HCEC 1CT (cell line): ENCODE measurements around the gene CACYBP.
"Not testable (repeated sequence)": the region's sequence is repeated elsewhere in the genome, so short reads cannot be mapped to it uniquely, and the experiment has no call there.

Experiments
- DNase-seq: peaks from one replicate; pipeline ENCODE4 v3.0.0-alpha.2; 2017

CACYBP gene

DNA sequence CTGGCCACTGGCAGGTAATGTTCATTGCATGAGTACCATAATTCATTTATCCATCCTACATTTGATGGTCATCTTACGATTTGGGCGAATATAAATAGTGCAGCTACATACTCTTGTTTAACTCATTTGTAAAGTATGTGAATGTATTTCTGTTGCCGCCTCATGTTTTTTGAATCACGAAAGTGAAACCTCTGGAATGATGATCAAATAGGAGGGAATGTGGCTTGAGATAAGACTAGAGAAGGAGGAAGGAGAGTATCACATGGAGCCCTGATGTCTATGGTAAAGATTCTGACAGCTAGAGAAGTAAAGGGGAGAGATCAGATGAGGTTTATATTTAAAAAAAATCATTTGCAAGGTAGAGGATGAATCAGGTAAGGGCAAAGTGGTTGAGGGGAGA is 15.5 kb downstream of the CACYBP start:
- DNase-seq: peak; percentile 80

DNA sequence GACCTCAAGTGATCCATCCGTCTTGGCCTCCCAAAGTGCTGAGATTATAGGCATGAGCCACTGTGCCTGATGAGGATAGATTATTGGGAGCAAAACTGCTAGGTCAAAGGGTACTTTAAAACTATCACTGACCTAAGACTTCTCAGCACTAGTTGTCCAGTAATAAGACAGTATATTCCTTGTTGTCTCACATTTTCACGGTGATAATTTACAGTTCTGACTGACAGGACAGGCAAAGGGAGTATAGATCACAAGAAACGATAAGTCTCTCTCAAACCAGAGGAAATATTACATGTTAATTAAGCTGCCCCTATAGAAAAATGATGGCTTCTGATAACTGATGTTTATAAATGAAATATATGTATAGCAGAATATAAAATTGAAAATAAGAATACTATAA is 19.8 kb downstream of the CACYBP start:
- no peak for DNase-seq

DNA sequence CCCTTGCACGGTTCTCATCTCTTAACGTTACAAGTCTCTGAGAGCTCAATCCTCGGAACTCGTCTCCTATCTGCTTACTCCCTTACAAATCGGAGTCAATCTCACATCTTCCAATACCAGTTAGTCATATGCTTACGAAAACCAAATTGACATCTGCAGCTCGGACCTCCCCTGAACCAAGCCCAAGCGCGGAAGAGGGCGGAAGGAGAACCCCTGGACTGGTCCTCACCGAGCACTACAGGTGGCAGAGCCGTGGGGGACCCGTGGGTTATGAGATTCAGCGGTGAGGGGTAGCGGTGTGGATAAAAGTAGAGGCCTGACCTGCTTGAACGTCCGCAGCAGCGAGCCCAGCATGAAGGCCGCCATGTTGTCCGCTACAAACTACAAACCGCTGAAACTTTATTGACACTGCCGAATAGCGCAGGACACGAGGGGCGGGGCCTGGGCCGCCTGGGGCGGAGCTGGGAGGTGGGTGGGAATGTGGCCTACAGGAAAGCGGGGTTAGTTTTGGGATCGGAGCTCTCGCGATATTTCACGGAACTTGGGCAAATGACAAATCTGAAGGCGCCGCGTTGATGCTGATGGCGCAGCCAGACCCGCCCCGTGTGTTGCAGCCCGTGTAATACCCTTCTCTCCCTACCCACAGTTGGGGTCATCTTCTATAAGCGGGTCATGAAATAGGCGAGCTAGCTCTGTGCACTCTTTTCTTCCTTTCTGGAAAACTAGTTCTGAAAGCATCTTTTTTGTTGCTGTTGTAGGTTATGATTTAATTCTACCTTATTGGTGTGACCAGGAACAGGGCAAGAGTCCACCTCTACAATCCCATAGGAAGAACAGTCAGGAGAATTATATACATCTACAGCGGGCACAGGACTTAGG is 23.5 kb downstream of the CACYBP start, which contains the start of gene MRPS14:
TSS of gene MRPS14 (minus strand) at position 383 of the 879 bp plus-strand sequence. CDS start at position 366, 17 bp downstream.
- DNase-seq: peak; percentile 97

DNA sequence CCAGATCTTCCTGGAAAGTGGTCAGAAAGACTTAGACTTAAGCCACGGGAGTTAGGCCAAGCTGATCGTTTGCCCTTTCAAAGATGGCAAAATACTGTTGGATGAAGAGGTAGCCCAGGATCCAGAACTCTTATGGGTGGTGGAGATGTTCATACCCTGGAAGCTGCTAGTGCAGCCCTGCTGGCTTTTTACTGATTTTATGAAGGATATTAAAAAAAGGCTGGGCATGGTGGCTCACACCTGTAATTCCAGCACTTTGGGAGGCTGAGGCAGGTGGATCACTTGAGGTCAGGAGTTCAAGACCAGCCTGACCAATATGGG is 24.1 kb downstream of the CACYBP start:
- DNase-seq: not testable (repeated sequence)

DNA sequence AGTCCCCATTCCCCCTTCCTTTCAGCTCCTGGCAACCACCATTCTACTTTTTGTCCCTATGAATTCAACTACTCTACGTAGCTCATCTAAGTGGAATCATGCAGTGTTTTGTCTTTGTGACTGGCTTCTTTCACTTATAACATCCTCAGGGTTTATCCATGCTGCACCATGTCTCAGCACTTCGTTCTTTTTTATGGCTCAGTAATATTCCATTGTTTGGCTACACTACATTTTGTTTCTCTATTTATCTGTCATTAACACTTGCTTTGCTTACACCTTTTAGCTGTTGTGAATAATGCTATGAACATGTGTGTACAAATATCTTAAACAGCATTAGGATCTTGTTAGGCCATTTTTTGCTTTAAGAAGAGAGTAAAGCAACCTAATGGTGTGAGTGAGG is 25.0 kb downstream of the CACYBP start:
- no peak for DNase-seq

DNA sequence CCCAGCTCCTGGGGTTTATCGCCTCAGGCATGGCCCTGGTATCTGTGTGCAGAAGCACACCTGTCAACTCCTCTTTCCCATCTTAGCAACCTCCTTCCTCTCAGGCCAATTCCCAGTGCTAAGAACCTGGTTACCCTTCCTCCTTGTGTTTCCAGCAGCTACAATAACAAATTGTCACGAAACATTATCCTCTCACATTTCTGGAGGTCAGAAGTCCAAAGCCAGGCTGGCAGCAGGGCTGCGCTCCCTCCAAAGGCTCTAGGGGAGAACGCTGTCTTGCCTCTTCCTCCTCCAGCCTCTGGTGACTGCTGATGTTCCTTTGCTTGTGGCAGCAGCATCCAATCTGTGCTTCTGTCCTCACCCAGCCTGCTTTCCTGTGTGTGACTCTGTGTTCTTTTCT is 34.2 kb downstream of the CACYBP start:
- DNase-seq: no peak

DNA sequence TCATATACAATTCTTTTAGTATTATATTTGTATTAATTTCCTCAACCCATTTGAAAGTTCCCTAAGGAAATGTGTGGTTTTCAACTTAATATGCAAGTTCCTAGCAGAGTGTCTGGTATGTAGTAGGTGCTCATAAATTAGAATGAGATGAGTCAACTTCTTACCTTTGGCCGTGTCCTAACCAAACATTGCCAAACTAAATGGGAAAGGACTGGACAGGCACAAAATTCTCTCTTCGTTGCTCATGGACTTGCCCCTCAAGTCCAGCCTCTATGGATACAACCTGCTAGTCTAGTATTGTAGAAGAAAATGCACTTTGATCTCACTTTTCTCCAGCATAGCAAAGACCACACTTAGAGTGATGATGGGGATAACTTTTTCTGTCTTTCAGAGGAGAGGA is 35.0 kb downstream of the CACYBP start:
- no peak for DNase-seq

DNA sequence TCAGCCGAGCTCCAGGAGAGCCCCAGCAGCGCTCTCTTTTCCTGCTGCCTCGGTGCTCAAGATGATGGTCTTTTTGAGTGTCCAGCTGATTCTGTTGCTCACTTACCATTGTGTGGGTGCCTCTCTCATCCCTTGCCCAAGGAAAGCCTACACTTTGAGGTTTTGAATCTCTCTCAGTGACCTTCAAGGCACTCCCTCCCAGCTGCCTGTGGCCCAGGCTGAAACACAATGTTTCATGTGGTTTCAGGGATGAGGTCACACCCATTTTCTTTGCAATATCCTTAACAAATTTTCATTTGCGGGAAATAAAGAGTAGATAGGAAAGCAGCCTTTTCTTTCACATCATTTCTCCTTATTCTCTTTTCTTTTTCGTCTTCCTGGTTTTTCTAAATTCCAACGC is 36.1 kb downstream of the CACYBP start:
- DNase-seq: no peak

DNA sequence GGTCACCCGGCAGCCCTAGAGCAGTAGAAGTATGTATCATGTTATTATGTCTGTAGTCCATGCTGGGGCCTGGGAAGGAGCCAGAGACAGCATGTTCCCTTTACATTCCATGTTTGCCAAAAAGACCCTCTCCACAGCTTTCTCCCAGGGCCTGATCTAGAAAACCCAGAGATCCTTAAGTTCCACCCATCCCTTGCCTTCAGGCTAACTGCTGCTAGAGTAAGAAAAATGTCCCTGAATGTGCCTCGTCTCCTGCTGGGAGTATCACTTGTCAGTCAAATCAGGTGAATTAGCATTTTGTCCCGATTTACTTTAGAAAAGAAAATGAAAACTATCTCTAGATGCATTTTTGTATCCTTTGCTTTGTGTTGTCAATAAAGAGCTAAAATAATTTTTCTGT is 36.7 kb downstream of the CACYBP start:
- no peak for DNase-seq

DNA sequence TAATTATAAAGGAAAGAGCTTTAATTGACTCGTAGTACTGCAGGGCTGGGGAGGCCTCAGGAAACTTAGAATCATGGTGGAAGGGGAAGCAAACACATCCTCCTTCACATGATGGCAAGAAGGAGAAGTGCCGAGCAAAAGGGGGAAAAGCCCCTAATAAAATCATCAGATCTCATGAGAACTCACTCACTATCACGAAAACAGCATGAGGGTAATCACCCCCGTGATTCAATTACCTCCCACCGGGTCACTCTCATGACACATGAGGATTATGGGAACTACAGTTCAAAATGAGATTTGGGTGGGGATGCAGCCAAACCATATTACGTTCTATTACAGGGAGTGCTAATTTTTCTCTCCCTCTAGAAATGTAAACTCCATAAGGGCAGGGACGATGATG is 37.7 kb downstream of the CACYBP start:
- DNase-seq: no peak

DNA sequence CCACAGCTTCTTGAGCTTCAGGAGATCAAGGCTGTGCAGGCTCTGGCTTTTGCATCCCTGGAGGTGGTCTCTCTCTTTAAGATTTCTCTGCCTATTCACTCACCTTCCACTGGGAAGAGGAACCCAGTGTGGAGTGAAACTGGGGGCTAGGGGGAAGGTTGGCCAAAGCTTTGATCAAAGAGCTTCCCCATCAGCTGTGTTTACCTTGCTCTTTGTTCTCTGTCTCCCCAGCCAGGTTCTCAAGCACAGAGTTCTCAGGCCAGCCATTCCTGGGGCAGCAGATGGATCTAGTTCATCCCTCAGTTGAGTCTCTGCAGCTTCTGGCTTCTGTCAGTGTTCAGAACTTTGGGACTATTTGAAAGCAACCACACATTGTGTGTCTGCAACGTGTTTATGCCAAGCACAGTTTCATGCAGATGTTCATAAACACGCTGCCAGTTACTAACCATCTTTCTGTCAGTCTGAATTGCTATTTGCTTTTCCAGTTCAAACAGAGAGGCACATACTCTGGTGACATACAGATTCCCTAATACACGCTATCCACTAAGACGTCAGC is 40.7 kb downstream of the CACYBP start:
- DNase-seq: no peak

DNA sequence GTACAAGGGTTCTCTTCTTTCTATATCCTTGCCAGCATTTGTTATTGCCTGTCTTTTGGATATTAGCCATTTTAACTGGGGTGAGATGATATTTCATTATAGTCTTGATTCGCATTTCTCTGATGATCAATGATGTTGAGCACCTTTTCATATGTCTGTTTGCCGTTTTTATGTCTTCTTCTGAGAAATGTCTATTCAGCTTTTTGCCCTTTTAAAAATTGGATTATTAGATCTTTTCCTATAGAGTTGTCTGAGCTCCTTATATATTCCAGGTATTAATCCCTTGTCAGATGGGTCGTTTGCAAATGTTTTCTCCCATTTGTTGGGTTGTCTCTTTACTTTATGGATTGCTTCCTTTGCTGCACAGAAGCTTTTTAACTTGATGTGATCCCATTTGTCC is 42.9 kb downstream of the CACYBP start:
- DNase-seq: no peak

DNA sequence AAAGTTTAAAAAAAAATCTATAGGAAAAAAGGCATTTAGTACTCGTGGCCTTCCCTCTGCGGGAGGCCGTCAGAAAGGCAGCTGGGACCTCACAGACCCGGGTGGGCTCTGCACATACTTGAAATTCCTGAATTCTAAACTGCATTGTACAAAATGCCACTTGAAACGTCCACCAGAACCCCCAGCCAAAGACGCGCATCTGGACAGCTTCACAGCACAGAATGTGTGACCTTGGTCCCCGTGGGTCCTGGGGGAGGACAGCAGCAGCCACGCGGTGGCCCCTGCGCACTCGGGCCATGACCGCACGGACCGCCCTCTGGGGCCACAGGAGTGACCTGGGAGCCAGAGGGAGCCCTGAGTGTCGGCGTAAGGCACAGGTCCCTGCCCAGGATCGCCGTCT is 44.1 kb downstream of the CACYBP start:
- no peak for DNase-seq

DNA sequence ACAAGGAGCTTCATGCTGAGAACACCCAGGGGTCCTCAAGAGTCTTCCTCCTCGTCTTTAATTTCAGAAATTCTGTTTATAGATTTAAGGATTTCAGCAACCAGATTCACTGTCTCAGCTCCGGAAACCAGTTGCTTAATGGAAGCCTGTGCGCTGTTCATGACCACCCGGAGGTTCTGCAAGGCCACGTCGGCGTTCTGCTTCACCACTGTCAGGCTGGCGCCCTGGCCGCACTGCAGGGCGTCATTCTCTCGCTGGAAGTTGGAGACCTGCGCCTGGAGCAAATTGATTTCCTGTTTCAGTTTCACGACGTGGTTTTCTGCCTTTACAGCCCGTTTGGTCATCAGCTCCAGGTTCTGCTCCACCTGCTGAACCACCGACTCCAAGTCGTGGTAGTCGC is 44.8 kb downstream of the CACYBP start:
- not testable (repeated sequence) for DNase-seq

DNA sequence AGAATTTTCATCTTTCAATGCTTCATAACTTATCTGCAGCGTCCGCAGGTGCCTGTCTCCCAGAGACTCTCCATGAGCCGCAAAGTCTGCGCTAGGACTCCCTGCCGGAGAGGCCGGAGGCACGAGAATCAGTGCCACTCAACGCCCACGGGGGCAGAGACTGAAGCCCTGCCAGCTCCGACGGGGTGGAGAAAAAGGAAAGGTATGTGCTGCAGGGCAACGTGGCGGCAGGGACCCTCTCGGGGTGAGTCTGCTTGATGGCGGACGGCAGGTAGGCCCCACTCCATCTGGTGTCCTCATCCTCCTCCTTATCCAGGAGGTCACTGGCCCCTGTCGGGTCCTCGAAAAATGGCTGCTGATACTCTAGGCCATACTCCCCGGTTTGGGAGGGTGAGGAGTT is 45.4 kb downstream of the CACYBP start:
- DNase-seq: no peak

DNA sequence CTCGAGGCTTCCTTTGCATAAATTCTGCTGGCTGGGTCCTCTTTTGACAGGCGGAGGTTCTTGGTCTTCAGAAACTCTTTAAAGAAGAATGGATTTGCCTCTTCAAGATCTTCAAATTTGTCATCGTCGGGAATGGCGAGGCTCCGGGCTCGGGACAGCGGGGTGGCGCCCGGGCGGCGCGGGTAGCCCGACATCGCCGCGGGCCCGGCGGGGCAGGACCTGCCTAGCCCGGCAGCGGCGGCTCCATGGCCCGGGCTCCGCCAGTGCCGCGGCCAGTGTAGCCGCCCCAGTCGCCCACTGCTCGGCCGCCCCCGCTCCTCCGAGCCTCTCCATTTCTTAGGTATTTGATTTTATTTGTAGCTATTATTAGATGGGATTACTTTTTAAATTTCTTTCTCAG is 45.8 kb downstream of the CACYBP start:
- DNase-seq: no peak

DNA sequence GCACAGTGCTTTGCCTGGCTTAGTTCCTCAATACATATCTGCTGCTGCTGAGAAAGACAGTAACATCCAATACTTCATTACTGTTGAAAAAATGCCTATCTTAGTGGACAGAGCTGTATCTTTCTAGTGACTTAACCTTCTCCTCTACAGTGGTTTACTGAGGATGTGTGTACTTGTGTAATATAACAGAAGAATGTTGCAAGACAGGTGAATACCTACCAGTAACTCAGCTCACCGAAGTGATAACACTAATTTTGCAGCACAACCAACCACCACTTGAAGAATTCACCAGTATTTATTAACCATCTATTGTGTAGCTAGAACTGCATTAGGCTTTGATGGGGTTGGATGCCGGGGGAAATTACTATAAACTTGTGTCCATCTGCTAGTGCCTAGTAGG is 51.2 kb downstream of the CACYBP start:
- DNase-seq: no peak

DNA sequence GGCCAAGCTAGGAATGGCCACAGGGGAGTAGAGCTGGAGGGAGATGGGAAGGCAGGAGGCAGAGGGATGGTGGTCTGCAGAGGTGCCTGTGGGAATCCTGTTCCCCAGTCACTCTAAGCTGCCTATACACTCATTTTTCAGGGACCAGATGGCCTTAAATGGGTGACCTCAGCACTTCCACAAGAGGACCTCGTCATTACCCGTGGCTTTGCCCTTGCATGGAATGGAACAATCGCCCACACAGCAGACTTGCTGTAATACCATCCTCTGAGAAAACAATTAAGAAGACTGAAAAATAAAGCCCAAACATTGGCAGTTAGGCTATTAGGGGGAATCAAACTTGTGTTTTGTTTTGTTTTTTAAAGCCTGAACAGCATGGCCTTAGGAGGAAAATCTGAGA is 55.0 kb downstream of the CACYBP start:
- no peak for DNase-seq
